GM18498 (cell line): ENCODE data around the gene C4orf36.
A peak's percentile ranks its signal among the peaks of the same experiment; 100 is the strongest.
"Not testable (repeated sequence)": the region's sequence is repeated elsewhere in the genome, so short reads cannot be mapped to it uniquely, and the experiment has no call there.

Source experiments
- ATAC-seq: cut with Tn5 transposase; IDR thresholded peaks from one replicate; pipeline ENCODE4 v1.9.1; 2021; ENCODE audit warnings: mild to moderate bottlenecking, moderate library complexity; ENCODE audit not compliant: unreplicated experiment

Gene C4orf36

GRCh38 chr4:86917212-86918039 lies 25.2 kb upstream of the C4orf36 start:
- ATAC-seq = no peak

- no peak for ATAC-seq
These were observed 24.2 kb upstream of the C4orf36 start for GRCh38 chr4:86916392-86916791.

- ATAC-seq = no peak
These were observed 18.8 kb upstream of the C4orf36 start for GRCh38 chr4:86910820-86911684.

- no peak for ATAC-seq
These were observed 18.1 kb upstream of the C4orf36 start for GRCh38 chr4:86910369-86910768.

- ATAC-seq = no peak
These were observed 17.5 kb upstream of the C4orf36 start for GRCh38 chr4:86909546-86910295.

GRCh38 chr4:86908251-86908657 lies 16.0 kb upstream of the C4orf36 start:
- no peak for ATAC-seq

GRCh38 chr4:86901864-86902263 lies 9.6 kb upstream of the C4orf36 start:
- no peak for ATAC-seq

GRCh38 chr4:86898562-86898961 lies 6.3 kb upstream of the C4orf36 start:
- no peak for ATAC-seq

- no peak for ATAC-seq
These were observed 4.4 kb upstream of the C4orf36 start for GRCh38 chr4:86896596-86896995.

- peak; percentile 49 for ATAC-seq
These were observed 3.7 kb upstream of the C4orf36 start for GRCh38 chr4:86895692-86896488.

- ATAC-seq = no peak
These were observed 2.2 kb upstream of the C4orf36 start for GRCh38 chr4:86894455-86894854.

- ATAC-seq = no peak
These were observed 914 bp upstream of the C4orf36 start for GRCh38 chr4:86893136-86893535.

- ATAC-seq = no peak
These were observed 376 bp upstream of the C4orf36 start for GRCh38 chr4:86892636-86892960.

GRCh38 chr4:86890790-86891189 lies 1.4 kb downstream of the C4orf36 start:
- ATAC-seq = no peak

- no peak for ATAC-seq
These were observed 12.6 kb downstream of the C4orf36 start for GRCh38 chr4:86879641-86880040.

- no peak for ATAC-seq
These were observed 13.6 kb downstream of the C4orf36 start for GRCh38 chr4:86878640-86879039.

- ATAC-seq = no peak
These were observed 15.1 kb downstream of the C4orf36 start for GRCh38 chr4:86876894-86877685.

GRCh38 chr4:86875436-86875835 lies 16.8 kb downstream of the C4orf36 start:
- ATAC-seq = not testable (repeated sequence)

- ATAC-seq = no peak
These were observed 20.1 kb downstream of the C4orf36 start for GRCh38 chr4:86872135-86872534.
